GM23338 (cell line): ENCODE results near the gene UQCRC2. TPM values are rescaled to one million over a fixed set of nuclear protein-coding genes. Genes with fewer than 3 reads are reported as not detected.
A peak's percentile ranks its signal among the peaks of the same experiment; 100 is the strongest.

Experiments
- ATAC-seq: fragments of 200-7000 bp; cut with Tn5 transposase; 3 replicates; pipeline ENCODE4 v1.9.1; 2020
- DNase-seq: peaks from one replicate; pipeline ENCODE4 v3.0.0-alpha.2; 2015; ENCODE audit warnings: low spot score
- H2AFZ ChIP-seq: fragments of 200-600 bp; sonication (generic); 2 replicates; pipeline ENCODE4 v1.8.0; 2016; ENCODE audit warnings: antibody characterized with exemption, mild to moderate bottlenecking, moderate library complexity
- H3F3A ChIP-seq: fragments of 200-600 bp; sonication (generic); replicated peaks from 2 replicates; pipeline ENCODE4 v1.8.0; 2017; ENCODE audit warnings: antibody characterized with exemption, mixed run types, low read depth
- H3K27ac ChIP-seq: fragments of 200-600 bp; sonication (generic); 2 replicates; pipeline ENCODE4 v1.6.1; 2016; ENCODE audit warnings: low read depth
- H3K27me3 ChIP-seq: fragments of 200-600 bp; sonication (generic); 2 replicates; pipeline ENCODE4 v1.8.0; 2016; ENCODE audit warnings: mild to moderate bottlenecking, mixed run types, moderate library complexity; ENCODE audit not compliant: insufficient read depth
- H3K36me3 ChIP-seq: fragments of 200-600 bp; sonication (generic); 2 replicates; pipeline ENCODE4 v1.8.0; 2016; ENCODE audit warnings: mild to moderate bottlenecking; ENCODE audit not compliant: insufficient read depth
- H3K4me1 ChIP-seq: fragments of 200-600 bp; sonication (generic); 2 replicates; pipeline ENCODE4 v1.8.0; 2016; ENCODE audit warnings: mild to moderate bottlenecking, moderate library complexity; ENCODE audit not compliant: insufficient read depth
- H3K4me2 ChIP-seq: fragments of 200-600 bp; sonication (generic); 2 replicates; pipeline ENCODE4 v1.7.1; 2017; ENCODE audit warnings: mixed run types
- H3K4me3 ChIP-seq: fragments of 200-600 bp; sonication (generic); 2 replicates; pipeline ENCODE4 v1.6.1; 2016; ENCODE audit warnings: mixed run types
- H3K79me2 ChIP-seq: fragments of 200-600 bp; sonication (generic); replicated peaks from 2 replicates; pipeline ENCODE4 v1.8.0; 2017; ENCODE audit warnings: mild to moderate bottlenecking; ENCODE audit not compliant: insufficient read depth
- H3K9me2 ChIP-seq: fragments of 200-600 bp; sonication (generic); 2 replicates; pipeline ENCODE4 v1.8.0; 2017; ENCODE audit not compliant: insufficient read depth
- H4K20me1 ChIP-seq: fragments of 200-600 bp; sonication (generic); replicated peaks from 2 replicates; pipeline ENCODE4 v1.8.0; 2017; ENCODE audit warnings: mild to moderate bottlenecking; ENCODE audit not compliant: insufficient read depth
- H3K27ac Mint-ChIP-seq: 2 replicates; pipeline ENCODE4 v1.8.0; 2020; ENCODE audit warnings: inconsistent platforms, mild to moderate bottlenecking, moderate library complexity, mixed read lengths
- H3K27me3 Mint-ChIP-seq: 3 replicates; pipeline ENCODE4 v1.8.0; 2022; ENCODE audit warnings: low read depth, mild to moderate bottlenecking, moderate library complexity, mixed read lengths, inconsistent platforms; ENCODE audit not compliant: insufficient read depth, poor library complexity
- H3K36me3 Mint-ChIP-seq: 3 replicates; pipeline ENCODE4 v1.8.0; 2021; ENCODE audit warnings: low read depth, mild to moderate bottlenecking, inconsistent platforms, moderate library complexity, mixed read lengths
- H3K4me1 Mint-ChIP-seq: 3 replicates; pipeline ENCODE4 v1.8.0; 2020; ENCODE audit warnings: mild to moderate bottlenecking, inconsistent platforms, mixed read lengths
- H3K4me3 Mint-ChIP-seq: 3 replicates; pipeline ENCODE4 v1.8.0; 2021; ENCODE audit warnings: moderate library complexity, mild to moderate bottlenecking, inconsistent platforms, mixed read lengths
- H3K9me3 Mint-ChIP-seq: 3 replicates; pipeline ENCODE4 v1.8.0; 2020; ENCODE audit warnings: moderate library complexity, mild to moderate bottlenecking, inconsistent platforms, mixed read lengths
- CTCF ChIP-seq, 2 experiments: fragments of 200-600 bp in 1 of 2; sonication (generic) in 1 of 2; conservative IDR thresholded peaks; 2 replicates each; pipeline versions ENCODE4 v1.5.1 to v1.6.1; 2016 to 2017; ENCODE audit warnings: antibody characterized with exemption in 2 of 2, low read depth in 2 of 2, mild to moderate bottlenecking in 2 of 2, moderate library complexity in 1 of 2
- ETS1 ChIP-seq: IDR thresholded peaks from 2 replicates; pipeline ENCODE4 v1.6.1; 2016; ENCODE audit warnings: antibody characterized with exemption
- EZH2 ChIP-seq: fragments of 200-600 bp; sonication (generic); IDR thresholded peaks from one replicate; pipeline ENCODE4 v1.8.0; 2017; ENCODE audit warnings: antibody characterized with exemption, mild to moderate bottlenecking, low read depth; ENCODE audit not compliant: unreplicated experiment
- POLR2AphosphoS5 ChIP-seq: IDR thresholded peaks from 2 replicates; pipeline ENCODE4 v1.6.1; 2016; ENCODE audit warnings: antibody characterized with exemption, low read depth
- ZNF114 ChIP-seq: fragments of 250-450 bp; sonication (Bioruptor Pico); IDR thresholded peaks from 2 replicates; pipeline ENCODE4 v1.5.0; 2020; ENCODE audit warnings: mild to moderate bottlenecking, moderate library complexity
- ZNF462 ChIP-seq: fragments of 250-450 bp; sonication (Bioruptor Pico); IDR thresholded peaks from 2 replicates; pipeline ENCODE4 v1.5.0; 2020; ENCODE audit warnings: mild to moderate bottlenecking, moderate library complexity
- polyA plus RNA-seq: library from polyadenylated mRNA; unstranded; fragments of >200 nt; fragmentation: Nextera tagmentation; extraction: Ambion mirVana; gene quantifications from 2 replicates; pipeline ENCODE4 v1.2.1, GENCODE V29; 2016
- total RNA-seq: library from RNA; depleted of rRNA; stranded (reverse); fragments of >200 nt; shearing (Covaris generic); gene quantifications from 2 replicates; pipeline ENCODE4 v1.2.3, GENCODE V29; 2014

UQCRC2 gene
- total and polyA plus RNA-seq, 2 experiments from 2014 or later: 88.0 to 122 TPM

GRCh38 chr16:21982108-21982507 lies 28.9 kb downstream of the UQCRC2 start:
- Histone ChIP-seq H3K36me3 (peaks cover 59% of the 10 kb centered on the region), H3K4me3 (no peak overlapping the region), H2AFZ (no peak overlapping the region), H3K4me1 (peaks cover 4% of the 10 kb centered on the region; the same call in 1 of the 2 replicates), H3K27me3 (no peaks in the 10 kb centered on the region), H3F3A (no peaks in the 10 kb centered on the region), H3K9me2 (no peaks in the 10 kb centered on the region), H3K79me2 (no peaks in the 10 kb centered on the region), H4K20me1 (0 out of 2 replicates have a peak, but pooled peaks cover 8% of the 10 kb centered on the region), H3K27ac (no peak overlapping the region), H3K4me2 (no peak overlapping the region)
- Mint-ChIP-seq H3K27ac (no peak overlapping the region), H3K9me3 (no peaks in the 10 kb centered on the region), H3K27me3 (no peaks in the 10 kb centered on the region), H3K36me3 (peaks cover 61% of the 10 kb centered on the region), H3K4me3 (no peak overlapping the region), H3K4me1 (peaks cover 4% of the 10 kb centered on the region; the same call in 2 of the 3 replicates)
- ATAC-seq (no peak), DNase-seq (no peak)
- TF ChIP-seq ZNF462 (CRISPR knock-in tag): no peak
- no peak for TF ChIP-seq POLR2AphosphoS5
- TF ChIP-seq EZH2: no peak
- TF ChIP-seq ZNF114: no peak
- TF ChIP-seq CTCF (conservative IDR thresholded peaks at IDR 0.05; ENCODE audit: low read depth in 2 of 2): peak in 1 of 2 experiments; percentile 26; a peak in 2 of 4 replicates
- no peak for TF ChIP-seq ETS1
